H1 (cell line): Measurements from ENCODE around the gene SV2B.

Source experiments
- BACH1 ChIP-seq: IDR thresholded peaks from 2 replicates; pipeline ENCODE4 v1.6.1; 2012; ENCODE audit warnings: low read length, improper control_type of control experiment
- BCL11A ChIP-seq, 2 experiments: IDR thresholded peaks; one replicate each; pipeline ENCODE4 v1.6.1; 2011; ENCODE audit warnings: low read depth in 2 of 2, low read length in 2 of 2, mild to moderate bottlenecking in 2 of 2
- CEBPB ChIP-seq: IDR thresholded peaks from 2 replicates; pipeline ENCODE4 v1.6.1; 2012; ENCODE audit warnings: low read depth, low read length
- GABPA ChIP-seq: IDR thresholded peaks from 2 replicates; pipeline ENCODE4 v1.6.1; 2011; ENCODE audit warnings: mild to moderate bottlenecking, low read length, moderate library complexity, borderline replicate concordance; ENCODE audit not compliant: insufficient read depth
- GTF2F1 ChIP-seq: IDR thresholded peaks from 2 replicates; pipeline ENCODE4 v1.6.1; 2012; ENCODE audit warnings: low read depth, low read length, improper control_type of control experiment, borderline replicate concordance
- JUN ChIP-seq: IDR thresholded peaks from 2 replicates; pipeline ENCODE4 v1.6.1; 2011; ENCODE audit warnings: low read depth, mild to moderate bottlenecking, improper control_type of control experiment, low read length
- KDM1A ChIP-seq: fragments of 200-600, 300-600 bp; sonication (generic); IDR thresholded peaks from 2 replicates; pipeline ENCODE4 v1.7.1; 2016; ENCODE audit warnings: mild to moderate bottlenecking, low read length, borderline replicate concordance
- MAFK ChIP-seq: IDR thresholded peaks from 2 replicates; pipeline ENCODE4 v1.6.1; 2012; ENCODE audit warnings: low read depth, mild to moderate bottlenecking, improper control_type of control experiment, low read length
- MAX ChIP-seq: IDR thresholded peaks from 2 replicates; pipeline ENCODE4 v1.6.1; 2012; ENCODE audit warnings: inconsistent platforms
- RXRA ChIP-seq: IDR thresholded peaks from 2 replicates; pipeline ENCODE4 v1.6.1; 2011; ENCODE audit warnings: low read depth, mild to moderate bottlenecking, low read length, moderate library complexity; ENCODE audit not compliant: insufficient read depth
- SIX5 ChIP-seq: IDR thresholded peaks from 2 replicates; pipeline ENCODE4 v1.6.1; 2011; ENCODE audit warnings: mild to moderate bottlenecking, low read depth, low read length
- SP2 ChIP-seq: IDR thresholded peaks from 2 replicates; pipeline ENCODE4 v1.6.1; 2012; ENCODE audit warnings: mild to moderate bottlenecking, low read length, inconsistent platforms
- YY1 ChIP-seq: IDR thresholded peaks from 2 replicates; pipeline ENCODE4 v1.6.1; 2011; ENCODE audit warnings: low read depth, mild to moderate bottlenecking, low read length

DNA sequence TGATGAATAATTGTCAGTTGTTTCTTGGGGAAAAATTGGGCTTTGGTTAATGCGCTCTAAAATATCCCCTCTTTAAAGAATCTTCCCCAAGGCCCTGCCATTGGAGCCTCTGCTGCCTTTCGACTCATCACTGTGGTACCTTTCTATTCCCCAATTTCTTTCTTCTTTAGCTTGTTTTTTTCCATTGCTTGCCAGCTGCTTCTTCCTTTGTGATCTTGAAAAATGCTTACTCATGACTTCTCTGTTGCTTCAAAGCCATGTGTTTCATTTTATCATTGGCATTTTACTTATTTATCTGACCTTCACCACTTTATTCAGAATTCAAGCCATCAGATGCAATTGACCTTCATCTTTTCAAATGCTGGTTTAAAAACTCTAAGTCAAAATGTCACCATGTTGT, 84.4 kb downstream of the SV2B start:
- TF ChIP-seq MAX (no peak), SIX5 (no peak), BCL11A (IDR thresholded peaks at IDR 0.05; ENCODE audit: low read depth in 2 of 2, low read length in 2 of 2) (no peak), SP2 (no peak), GABPA (no peak), MAFK (peak; percentile 45; the same call in 1 of the 2 replicates), RXRA (no peak), BACH1 (no peak), KDM1A (no peak), YY1 (no peak), JUN (no peak), CEBPB (no peak), GTF2F1 (no peak)
